ENCODE results near the gene LPAR2.
A peak's percentile ranks its signal among the peaks of the same experiment; 100 is the strongest.
"Not testable (repeated sequence)": the region's sequence is repeated elsewhere in the genome, so short reads cannot be mapped to it uniquely, and the experiment has no call there.

The LPAR2 gene

DNA sequence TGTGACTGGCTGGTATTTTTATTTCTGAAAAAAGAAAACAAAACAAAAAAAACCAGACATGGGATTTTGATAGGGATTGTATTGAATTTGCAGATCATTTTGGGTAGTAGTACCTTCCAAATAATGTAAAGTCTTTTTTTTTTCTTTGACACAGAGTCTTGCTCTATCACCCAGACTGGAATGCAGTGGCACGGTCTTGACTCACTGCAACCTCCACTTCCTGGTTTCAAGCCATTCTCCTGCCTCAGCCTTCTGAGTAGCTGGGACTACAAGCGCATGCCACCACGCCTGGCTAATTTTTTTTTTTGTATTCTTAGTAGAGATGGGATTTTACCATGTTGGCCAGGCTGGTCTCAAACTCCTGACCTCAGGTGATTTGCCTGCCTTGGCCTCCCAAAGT lies 44.8 kb upstream of the LPAR2 start:
- no peak for DNase-seq
- Histone ChIP-seq H3K27me3 (replicated peaks; ENCODE audit: insufficient read depth, low read length) (no peaks in the 10 kb centered on the region), H3K4me3 (ENCODE audit: low read length) (no peak overlapping the region), H3K4me1 (ENCODE audit: low read length) (no peaks in the 10 kb centered on the region), H3F3A (ENCODE audit: insufficient read depth, low read length) (peaks cover 8% of the 10 kb centered on the region), H2AFZ (ENCODE audit: low read length) (no peak overlapping the region), H3K79me2 (ENCODE audit: low read length) (peaks cover 42% of the 10 kb centered on the region), H4K20me1 (ENCODE audit: insufficient read depth, low read length) (no peaks in the 10 kb centered on the region), H3K27ac (ENCODE audit: low read length) (no peak overlapping the region), H3K36me3 (replicated peaks; ENCODE audit: insufficient read depth, low read length) (peaks cover 15% of the 10 kb centered on the region), H3K9ac (ENCODE audit: low read length) (no peak overlapping the region), H3K9me3 (replicated peaks; ENCODE audit: insufficient read depth, low read length) (no peaks in the 10 kb centered on the region), H3K9me2 (replicated peaks; ENCODE audit: insufficient read depth, low read length) (no peaks in the 10 kb centered on the region), H3K4me2 (ENCODE audit: low read depth, low read length) (no peak overlapping the region)
- TF ChIP-seq EZH2phosphoT487 (IDR thresholded peaks at IDR 0.05; ENCODE audit: low read length), result no peak
- no peak for TF ChIP-seq CTCF (IDR thresholded peaks at IDR 0.05; ENCODE audit: low read length)
- no peak for TF ChIP-seq EZH2 (optimal IDR thresholded peaks at IDR 0.05; ENCODE audit: low read depth, low read length)

GRCh38 chr19:19670070-19670551 lies 42.1 kb upstream of the LPAR2 start:
- H3K9me2 ChIP-seq (replicated peaks; ENCODE audit: insufficient read depth, low read length), result no peaks in the 10 kb centered on the region
- no peak overlapping the region for H3K9ac ChIP-seq (ENCODE audit: low read length)
- no peak overlapping the region for H3K4me3 ChIP-seq (ENCODE audit: low read length)
- peaks cover 3% of the 10 kb centered on the region; the same call in 1 of the 2 replicates for H3K4me1 ChIP-seq (ENCODE audit: low read length)
- H2AFZ ChIP-seq (ENCODE audit: low read length), result no peak overlapping the region
- no peak overlapping the region for H3K27ac ChIP-seq (ENCODE audit: low read length)
- no peaks in the 10 kb centered on the region for H3K36me3 ChIP-seq (replicated peaks; ENCODE audit: insufficient read depth, low read length)
- TF ChIP-seq CTCF (IDR thresholded peaks at IDR 0.05; ENCODE audit: low read length), result no peak
- TF ChIP-seq EZH2 (optimal IDR thresholded peaks at IDR 0.05; ENCODE audit: low read depth, low read length), result no peak
- no peak for TF ChIP-seq EZH2phosphoT487 (IDR thresholded peaks at IDR 0.05; ENCODE audit: low read length)
- H3K9me3 ChIP-seq (replicated peaks; ENCODE audit: insufficient read depth, low read length), result no peaks in the 10 kb centered on the region
- peaks cover 36% of the 10 kb centered on the region for H3K79me2 ChIP-seq (ENCODE audit: low read length)
- H4K20me1 ChIP-seq (ENCODE audit: insufficient read depth, low read length), result no peaks in the 10 kb centered on the region
- H3K27me3 ChIP-seq (replicated peaks; ENCODE audit: insufficient read depth, low read length), result no peaks in the 10 kb centered on the region
- no peak for DNase-seq
- peaks cover 13% of the 10 kb centered on the region for H3F3A ChIP-seq (ENCODE audit: insufficient read depth, low read length)
- H3K4me2 ChIP-seq (ENCODE audit: low read depth, low read length), result no peak overlapping the region

DNA sequence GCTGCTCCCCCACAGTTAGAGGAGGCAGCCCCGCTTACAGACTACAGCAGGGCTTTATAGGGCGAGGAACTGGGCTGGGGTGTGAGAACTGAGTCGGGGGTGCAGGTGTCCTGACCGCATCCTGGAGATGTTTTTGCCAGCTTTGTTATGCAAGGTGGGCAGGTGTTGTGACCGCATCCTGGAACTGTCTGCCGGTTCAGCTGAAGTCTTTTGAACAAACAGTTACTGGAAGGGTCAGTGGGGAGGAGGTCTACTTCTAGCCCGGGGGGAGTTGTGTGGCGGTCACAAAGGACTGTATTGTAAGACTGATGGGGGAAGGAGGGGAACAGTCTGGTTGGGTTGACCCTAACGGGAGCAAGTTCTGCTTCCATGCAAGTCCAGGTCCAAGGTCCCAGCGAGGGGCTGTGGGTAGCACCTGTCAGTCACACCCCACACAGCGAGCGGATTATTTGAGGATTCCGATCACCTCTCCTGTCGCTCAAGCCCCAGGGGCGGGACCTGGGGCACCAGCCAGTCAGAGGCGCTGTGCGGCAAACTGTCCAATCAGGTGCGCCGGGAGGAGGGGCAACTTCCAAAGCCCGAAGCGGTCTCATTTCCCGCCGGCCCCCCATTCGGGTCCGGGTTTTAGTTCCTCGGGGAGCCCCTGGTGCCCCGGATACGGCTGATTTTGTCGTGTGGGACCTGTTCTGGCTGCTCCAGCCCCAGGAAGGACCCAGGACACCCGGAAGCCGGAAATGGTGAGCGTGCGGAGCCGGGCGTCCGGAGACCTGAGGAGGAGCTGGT lies 40.4 kb upstream of the LPAR2 start, which contains the start of gene ZNF101:
Gene ZNF101, plus strand, starts transcription at position 610 of the 783 bp plus-strand sequence. Its CDS starts 125 bp downstream, at position 735.
- peak within 1 kb of the TSS; percentile 86 for H3K9ac ChIP-seq (ENCODE audit: low read length)
- H3K4me3 ChIP-seq (ENCODE audit: low read length), result peak within 1 kb of the TSS; percentile 79
- peak within 1 kb of the TSS; percentile 96 for H2AFZ ChIP-seq (ENCODE audit: low read length)
- no peaks in the 10 kb centered on the region for H3K9me2 ChIP-seq (replicated peaks; ENCODE audit: insufficient read depth, low read length)
- peak; percentile 97 for DNase-seq
- peaks cover 3% of the 10 kb centered on the region; the same call in 1 of the 2 replicates for H3K4me1 ChIP-seq (ENCODE audit: low read length)
- H3K36me3 ChIP-seq (replicated peaks; ENCODE audit: insufficient read depth, low read length), result no peaks in the 10 kb centered on the region
- no peaks in the 10 kb centered on the region for H3K9me3 ChIP-seq (replicated peaks; ENCODE audit: insufficient read depth, low read length)
- peaks cover 30% of the 10 kb centered on the region for H3K79me2 ChIP-seq (ENCODE audit: low read length)
- no peak for TF ChIP-seq CTCF (IDR thresholded peaks at IDR 0.05; ENCODE audit: low read length)
- H3K4me2 ChIP-seq (ENCODE audit: low read depth, low read length), result peak within 1 kb of the TSS; percentile 85
- peak within 1 kb of the TSS; percentile 87 for H3K27ac ChIP-seq (ENCODE audit: low read length)
- no peaks in the 10 kb centered on the region for H3K27me3 ChIP-seq (replicated peaks; ENCODE audit: insufficient read depth, low read length)
- peaks cover 13% of the 10 kb centered on the region for H3F3A ChIP-seq (ENCODE audit: insufficient read depth, low read length)
- no peaks in the 10 kb centered on the region for H4K20me1 ChIP-seq (ENCODE audit: insufficient read depth, low read length)

- not testable (repeated sequence) for H3K9me2 ChIP-seq (replicated peaks; ENCODE audit: insufficient read depth, low read length); H3K4me2 ChIP-seq (ENCODE audit: low read depth, low read length); H3K27me3 ChIP-seq (replicated peaks; ENCODE audit: insufficient read depth, low read length); H3K4me3 ChIP-seq (ENCODE audit: low read length); H3K9ac ChIP-seq (ENCODE audit: low read length); H3K27ac ChIP-seq (ENCODE audit: low read length); H2AFZ ChIP-seq (ENCODE audit: low read length); H3K4me1 ChIP-seq (ENCODE audit: low read length); H3K36me3 ChIP-seq (replicated peaks; ENCODE audit: insufficient read depth, low read length); DNase-seq; H4K20me1 ChIP-seq (ENCODE audit: insufficient read depth, low read length); H3K9me3 ChIP-seq (replicated peaks; ENCODE audit: insufficient read depth, low read length)
- Histone ChIP-seq H3K79me2 (ENCODE audit: low read length) (peaks cover 43% of the 10 kb centered on the region), H3F3A (ENCODE audit: insufficient read depth, low read length) (peaks cover 13% of the 10 kb centered on the region)
These were observed 37.5 kb upstream of the LPAR2 start for GRCh38 chr19:19665420-19665948.

Data from MM.1S (cell line).